Pulmonary artery endothelial cell (primary cell): ENCODE measurements around the gene BRF1. TPM values are rescaled to one million over a fixed set of nuclear protein-coding genes. Genes with fewer than 3 reads are reported as not detected.

Source experiments
- DNase-seq: peaks from one replicate; pipeline ENCODE4 v3.0.0-alpha.2; 2011; ENCODE audit warnings: low read depth, low spot score
- total RNA-seq: library from RNA; depleted of rRNA; stranded (reverse); fragments of >200 nt; gene quantifications from 2 replicates; pipeline ENCODE4 v1.2.3, GENCODE V29; 2014

BRF1 gene
- total RNA-seq, 1 donor from 2014 or later, result 33.1 TPM

DNA sequence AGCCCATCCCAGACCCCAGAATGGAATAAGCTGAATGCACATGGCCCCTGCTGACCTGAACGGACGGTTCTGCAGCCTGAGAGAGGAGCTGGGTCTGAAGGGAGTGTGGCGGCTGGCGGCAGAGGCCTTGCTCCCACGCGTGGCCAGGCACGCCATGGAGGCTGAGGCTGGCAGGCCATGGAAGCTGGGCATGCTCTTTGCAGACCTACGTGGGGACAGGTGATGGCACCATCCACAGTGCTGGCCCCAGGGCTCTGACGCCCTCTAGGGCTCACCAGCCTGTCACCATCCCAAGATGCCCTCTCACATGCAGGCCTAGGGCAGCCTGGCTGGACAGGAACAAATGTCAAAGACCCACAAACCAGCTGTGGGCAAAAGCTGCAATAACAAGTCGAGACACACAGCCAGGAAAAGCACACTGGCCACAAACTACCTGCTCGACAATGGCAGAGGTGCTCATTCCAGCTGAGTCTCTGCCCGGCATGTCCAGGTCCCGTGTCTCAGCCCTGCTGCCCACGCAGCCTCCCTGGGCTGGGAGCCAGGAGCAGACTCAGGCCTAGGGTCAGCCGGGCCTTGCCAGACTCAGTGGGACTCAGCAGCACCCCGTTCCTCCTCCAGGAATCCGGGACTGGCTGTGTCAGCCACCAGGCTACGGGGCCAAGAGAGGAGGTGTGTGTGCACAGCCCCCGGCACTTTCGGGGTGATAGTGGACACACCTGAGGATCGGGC lies 32.8 kb downstream of the BRF1 start:
- no peak for DNase-seq

GRCh38 chr14:105261781-105262180 lies 39.0 kb downstream of the BRF1 start:
- DNase-seq, result no peak

- no peak for DNase-seq
Observed at GRCh38 chr14:105260959-105261358, 39.8 kb downstream of the BRF1 start.

DNA sequence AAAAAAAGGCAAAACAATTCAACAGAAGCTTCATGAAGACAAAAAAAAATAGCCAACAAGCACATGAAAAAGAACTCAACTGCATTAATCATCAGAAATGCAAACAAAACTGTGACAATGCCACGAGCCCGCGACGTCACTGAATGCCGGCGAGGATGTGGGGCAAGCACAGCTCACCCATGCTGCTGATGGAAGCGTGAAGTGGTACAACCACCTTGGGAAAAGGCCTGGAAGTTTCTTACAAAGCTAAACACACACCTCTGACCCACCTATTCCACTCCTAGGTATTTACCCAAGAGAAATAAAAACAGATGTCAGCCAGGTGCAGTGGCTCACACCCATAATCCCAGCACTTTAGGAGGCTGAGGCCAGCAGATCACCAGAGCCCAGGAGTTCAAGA lies 42.0 kb downstream of the BRF1 start:
- no peak for DNase-seq

DNA sequence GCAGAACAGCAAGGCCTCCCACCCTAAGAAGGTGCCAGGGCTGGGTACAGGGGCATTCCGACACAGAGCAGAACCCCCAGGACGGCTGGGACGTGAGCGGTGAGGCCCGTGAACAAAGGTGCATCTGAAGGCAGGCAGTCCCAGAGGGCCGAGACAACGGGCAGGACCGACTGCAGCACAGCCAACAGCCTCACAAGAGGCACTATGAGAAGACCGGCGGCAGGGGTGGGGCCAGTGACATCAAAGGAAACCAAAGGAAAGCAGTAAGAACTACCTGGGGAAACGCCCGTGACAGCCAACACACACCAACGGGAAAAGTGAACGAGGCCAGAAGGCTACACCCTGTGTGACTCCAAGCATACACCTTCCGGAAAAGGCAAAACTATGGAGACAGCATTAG lies 43.3 kb downstream of the BRF1 start:
- DNase-seq, result no peak

- no peak for DNase-seq
Observed at GRCh38 chr14:105256292-105256960, 44.4 kb downstream of the BRF1 start.

GRCh38 chr14:105255021-105255507 lies 45.7 kb downstream of the BRF1 start:
- no peak for DNase-seq

DNA sequence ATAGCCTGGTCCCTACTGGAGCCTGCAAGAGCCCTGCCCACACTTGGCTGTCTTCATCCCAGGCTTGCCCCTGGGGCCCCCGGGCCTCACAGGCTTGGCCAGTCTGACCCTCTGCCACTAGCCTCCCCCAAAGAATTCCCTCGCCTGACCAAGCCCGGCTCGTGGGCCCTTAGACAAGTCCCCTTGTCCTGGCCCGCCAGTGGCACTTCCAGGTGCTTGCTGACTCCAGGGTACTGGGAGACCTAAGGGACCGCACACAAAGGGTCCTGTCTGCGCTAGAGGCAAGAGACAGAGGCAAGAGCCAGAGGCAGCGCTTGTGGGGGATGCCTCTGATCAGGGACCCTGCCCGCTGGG lies 47.5 kb downstream of the BRF1 start:
- DNase-seq, result no peak

- no peak for DNase-seq
Observed at GRCh38 chr14:105252552-105253328, 48.1 kb downstream of the BRF1 start.

DNA sequence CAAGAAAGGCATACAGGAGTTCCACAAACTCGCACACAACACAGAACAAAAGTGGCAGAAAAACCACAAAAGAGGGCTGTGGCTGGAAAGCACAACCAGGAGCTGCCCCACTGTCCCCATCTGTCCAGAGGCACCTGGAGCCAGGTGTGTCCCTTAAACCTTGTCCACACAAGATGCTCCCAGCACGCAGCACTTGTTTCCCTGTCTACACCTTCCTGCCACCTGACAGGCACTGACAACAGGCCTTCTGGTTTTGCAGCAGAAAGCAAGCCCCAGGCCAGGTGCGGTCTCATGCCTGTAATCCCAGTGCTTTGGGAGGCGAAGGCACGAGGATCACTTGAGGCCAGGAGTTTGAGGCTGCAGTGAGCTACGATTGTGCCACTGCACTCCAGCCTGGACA lies 48.9 kb downstream of the BRF1 start:
- DNase-seq, result no peak

- DNase-seq, result no peak
Observed at GRCh38 chr14:105250986-105251385, 49.8 kb downstream of the BRF1 start.

- DNase-seq, result no peak
Observed at GRCh38 chr14:105250008-105250366, 50.8 kb downstream of the BRF1 start.

- DNase-seq, result no peak
Observed at GRCh38 chr14:105249182-105250007, 51.4 kb downstream of the BRF1 start.

DNA sequence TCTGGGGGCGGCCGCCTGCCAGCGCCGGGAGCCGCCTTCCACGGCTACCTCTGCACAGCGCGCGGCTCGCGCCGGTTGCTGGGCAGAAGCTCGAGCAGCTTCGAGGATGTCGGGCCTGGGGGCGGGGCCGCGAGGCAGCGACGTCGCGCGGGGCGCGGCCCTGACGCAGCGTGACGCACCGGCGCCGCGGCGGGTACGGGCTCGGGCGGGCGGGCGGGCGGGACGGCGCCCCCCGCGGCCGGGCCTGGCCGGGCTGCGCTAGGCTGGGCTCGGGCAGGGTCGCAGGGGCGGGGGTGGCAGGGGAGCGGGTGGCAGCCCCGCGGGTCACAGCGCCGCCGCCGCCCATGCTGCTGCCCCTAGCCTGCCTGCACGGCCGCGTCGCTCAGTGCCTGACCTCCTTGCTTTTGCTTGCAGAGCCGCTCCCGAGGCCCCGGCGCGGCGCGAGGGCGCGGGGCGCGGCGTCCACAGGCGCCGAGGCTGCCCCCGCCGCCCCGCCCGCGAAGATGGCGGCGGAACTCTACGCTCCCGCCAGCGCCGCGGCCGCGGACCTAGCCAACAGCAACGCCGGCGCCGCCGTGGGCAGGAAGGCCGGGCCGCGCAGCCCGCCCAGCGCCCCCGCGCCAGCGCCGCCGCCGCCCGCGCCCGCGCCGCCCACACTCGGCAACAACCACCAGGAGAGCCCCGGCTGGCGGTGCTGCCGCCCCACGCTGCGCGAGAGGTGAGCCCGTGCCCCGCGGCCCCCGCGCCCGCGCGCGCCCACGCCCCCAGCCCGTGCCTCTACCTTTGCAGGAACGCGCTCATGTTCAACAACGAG lies 52.2 kb downstream of the BRF1 start, which contains the start of gene BTBD6:
BTBD6 (plus strand) TSS at position 166 of the 814 bp plus-strand sequence; CDS start at position 345, 179 bp downstream.
- DNase-seq, result peak; percentile 44

GRCh38 chr14:105247715-105248367 lies 53.0 kb downstream of the BRF1 start:
- no peak for DNase-seq

DNA sequence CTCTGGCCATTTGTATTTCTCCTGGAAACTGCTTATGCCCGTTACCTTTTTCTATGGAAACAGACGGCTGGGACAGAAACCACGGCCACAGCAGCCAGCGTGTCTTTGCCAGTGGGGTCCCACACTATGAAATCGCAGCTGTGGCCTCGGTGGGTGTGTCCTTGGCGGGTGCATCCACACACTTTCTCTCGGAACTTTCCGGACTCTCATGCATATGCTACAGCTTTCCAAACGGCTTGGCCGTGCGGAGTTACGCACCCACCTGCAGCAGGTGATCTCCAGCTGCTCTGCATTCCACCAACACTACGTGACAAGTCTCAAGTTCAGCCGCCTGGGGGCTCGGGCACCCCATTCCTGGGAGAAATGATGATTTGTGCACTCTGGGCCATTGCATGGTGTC lies 53.8 kb downstream of the BRF1 start:
- DNase-seq, result no peak

DNA sequence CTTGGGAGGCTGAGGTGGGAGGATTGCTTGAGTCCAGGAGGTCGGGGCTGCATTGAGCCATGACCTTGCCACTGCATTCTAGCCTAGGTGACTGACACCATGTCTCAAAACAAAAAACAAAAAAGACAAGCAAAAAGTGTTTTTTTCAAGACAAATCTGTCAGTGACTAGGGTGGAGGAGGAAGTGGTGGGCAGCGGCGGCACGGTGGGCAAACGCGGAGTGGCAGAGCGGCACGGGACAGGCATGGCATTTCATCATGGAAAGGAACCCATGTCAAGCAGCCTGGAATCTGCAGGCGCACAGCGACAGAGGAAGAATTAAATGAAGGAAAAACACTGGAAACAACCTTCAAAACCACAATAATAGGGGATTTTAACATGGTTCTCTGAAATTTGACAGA lies 56.5 kb downstream of the BRF1 start:
- no peak for DNase-seq

DNA sequence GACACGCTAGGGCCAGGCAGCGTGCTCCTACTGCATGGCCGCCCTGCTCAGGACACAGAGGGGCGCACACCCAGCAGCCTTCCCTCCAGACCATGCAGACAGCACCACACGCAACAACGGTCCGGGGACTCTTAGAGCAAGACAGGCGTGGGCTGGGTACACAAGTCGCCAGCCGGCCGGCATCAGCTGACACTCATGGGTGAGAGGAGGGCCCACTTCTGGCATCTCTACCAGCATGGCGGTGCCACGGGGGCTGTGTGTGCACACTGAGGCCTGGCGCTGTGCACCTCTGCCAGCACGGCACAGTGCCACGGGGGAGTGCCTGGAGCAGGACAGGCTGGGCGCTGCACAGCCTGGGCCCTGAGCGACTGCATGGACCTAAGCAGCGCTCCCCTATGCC lies 59.2 kb downstream of the BRF1 start:
- no peak for DNase-seq

DNA sequence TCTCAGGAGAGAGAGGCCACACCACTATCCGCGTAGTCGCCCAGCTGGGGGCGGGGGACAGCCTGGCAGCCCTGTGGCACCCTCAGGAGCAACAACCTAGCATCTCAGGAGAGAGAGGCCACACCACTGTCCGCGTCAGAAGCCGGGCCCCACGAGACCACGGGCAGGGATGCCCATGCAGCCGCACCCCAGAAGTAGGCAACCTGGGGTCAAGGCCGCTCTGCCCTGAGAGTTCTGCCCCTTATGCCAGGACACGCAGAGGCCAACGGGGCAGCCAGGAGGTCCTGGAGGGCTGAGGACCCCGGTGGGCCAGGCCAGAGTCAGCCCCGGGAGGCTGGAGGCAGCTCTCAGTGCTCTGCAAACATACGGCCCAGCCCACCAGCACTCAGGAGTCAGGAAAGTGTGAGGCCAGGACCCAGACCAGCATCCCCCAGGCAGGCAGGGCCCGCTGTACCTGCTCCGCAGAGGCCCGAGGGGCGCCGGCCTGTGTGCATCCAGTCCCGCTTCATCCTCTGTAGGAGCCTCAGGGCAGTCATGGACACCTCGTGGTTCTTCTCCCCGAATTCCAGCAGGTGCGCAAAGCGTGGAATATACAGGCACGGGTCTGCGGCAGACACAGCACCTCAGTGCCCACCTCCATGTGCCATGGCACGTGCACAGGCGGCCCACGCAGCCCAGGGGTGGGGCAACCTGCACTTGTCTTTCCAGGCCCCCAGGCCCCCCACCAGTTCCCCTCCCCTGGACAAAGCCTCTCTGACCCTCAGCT lies 59.8 kb downstream of the BRF1 start:
- no peak for DNase-seq
